GM18861 (cell line): Measurements from ENCODE around the gene SSBP3.

Experiments used
- ATAC-seq: cut with Tn5 transposase; IDR thresholded peaks from one replicate; pipeline ENCODE4 v1.9.1; 2021; ENCODE audit not compliant: unreplicated experiment

SSBP3 gene

DNA sequence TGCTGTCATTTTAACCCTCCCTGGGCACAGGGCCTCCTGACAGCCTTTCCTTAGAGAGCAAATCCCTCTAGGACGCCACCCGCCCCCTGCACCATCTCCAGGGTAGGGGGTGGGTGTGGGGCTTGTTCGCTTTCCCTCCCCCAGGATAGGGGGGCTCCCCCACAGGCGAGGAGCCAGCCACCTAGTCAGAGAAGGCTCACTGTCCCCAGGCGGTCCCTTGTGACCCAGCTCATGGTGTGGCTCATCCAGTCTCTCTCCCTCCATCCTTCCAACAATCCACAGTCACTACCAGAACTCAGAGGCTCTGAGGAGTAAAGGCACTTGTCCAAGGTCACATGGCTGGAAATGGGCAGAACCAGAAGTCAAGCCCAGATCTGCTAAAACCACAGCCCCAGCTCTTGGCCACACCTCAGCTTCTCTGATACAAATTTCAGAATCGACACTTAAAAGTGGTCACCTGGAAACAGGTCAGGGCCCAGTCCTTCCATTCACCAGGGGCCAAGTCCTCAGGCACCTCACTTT lies 116.4 kb downstream of the SSBP3 start:
- ATAC-seq, result no peak

DNA sequence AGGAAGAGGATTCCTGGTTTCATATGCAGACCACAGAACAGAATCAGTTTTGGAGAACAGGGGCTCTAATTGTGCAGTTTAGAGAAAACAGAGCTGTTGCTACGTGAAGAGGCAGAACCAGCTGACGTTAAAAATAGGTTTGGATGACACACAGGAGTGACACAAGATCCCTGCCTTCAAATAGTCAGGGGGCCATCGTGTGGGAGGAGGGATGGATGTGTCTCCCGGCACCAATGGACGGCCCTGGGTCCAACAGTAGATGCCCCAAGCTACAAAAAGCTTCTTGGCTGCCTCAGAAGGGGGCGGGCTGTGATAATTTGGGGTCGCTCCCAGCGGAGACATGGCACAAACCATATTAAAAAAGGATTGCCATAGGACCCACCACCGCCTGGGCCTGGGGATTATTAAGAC lies 118.4 kb downstream of the SSBP3 start:
- ATAC-seq, result no peak

DNA sequence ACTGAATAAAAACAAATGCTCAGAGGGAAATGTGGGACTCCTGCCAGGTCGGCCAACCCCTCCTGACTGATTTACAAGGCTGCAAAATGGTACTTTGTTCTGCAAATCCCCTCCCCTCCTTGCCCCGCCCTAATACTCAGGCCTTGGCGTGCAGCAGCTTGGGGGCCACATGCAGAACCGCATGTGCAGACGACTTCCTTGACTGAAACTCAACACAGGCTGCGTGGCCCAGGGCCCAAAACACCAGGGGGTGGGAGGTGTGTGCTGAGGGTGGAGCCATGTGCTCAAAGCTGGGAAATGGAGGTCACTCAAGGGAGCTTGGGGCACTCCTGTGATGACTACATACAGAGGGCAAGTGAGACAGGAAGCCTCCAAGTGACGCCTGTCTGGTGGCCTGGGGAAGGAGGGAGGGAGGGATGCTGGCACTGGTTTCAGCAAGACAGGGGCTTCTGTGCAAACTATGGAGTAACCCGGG lies 119.0 kb downstream of the SSBP3 start:
- ATAC-seq, result no peak

DNA sequence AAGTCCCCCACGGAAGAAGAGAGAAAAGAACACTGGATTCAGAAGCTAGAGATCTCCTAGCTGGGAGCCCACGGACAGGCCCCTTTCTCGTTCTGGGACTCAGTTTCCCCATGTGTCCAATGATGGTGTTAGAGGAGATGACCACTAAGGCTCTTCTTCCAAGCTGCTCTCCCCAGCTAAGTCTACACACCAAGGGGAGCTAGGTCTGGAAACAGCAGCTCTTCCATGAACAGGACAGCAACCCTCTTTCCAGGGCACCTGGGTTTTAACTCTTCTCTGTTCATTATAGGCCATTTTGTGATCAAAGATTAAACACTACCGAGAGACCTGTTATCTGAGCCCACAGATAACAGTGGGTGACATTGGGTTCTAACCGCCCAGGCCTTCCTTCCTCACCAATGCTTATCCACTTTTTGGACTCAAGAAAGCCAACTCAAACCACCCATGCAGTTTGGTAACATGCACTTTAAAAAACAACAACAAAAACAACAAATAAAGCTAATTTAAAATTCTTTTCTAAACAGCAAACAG lies 120.3 kb downstream of the SSBP3 start:
- no peak for ATAC-seq

DNA sequence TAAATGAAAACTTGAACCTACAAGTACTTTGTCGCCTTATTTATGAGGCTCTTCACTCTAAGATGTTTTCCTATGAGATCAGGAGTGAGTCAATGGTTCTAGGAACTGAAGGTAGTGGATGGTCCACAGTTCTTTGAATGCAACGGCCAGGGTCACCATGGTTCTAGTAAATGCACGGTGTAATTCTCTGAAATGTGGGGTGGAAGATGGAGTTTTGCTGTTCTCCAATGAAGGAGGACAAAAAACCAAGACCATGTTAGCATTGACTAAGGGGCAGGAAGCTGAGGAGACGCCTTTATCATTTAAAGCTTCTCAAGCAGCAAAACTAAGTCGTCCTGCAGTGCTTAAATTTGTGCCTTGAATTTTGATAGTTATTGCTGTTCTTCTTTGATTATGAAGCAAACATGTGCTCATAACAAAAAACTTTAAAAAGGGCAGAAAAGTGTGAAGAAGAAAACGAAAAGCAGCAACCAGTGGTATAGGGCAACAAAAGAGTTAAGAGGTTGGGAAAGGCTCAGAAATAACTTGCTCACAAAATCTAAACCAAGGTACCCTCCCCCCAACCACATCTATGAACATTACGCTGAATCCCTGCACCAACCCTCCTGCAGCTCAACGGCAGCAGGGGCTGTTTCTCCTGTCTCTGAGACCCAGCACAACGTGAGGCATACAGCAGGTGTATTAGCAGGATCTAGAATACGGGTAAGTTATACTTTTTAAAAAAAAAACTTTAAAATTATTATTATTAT lies 121.2 kb downstream of the SSBP3 start:
- ATAC-seq, result no peak

DNA sequence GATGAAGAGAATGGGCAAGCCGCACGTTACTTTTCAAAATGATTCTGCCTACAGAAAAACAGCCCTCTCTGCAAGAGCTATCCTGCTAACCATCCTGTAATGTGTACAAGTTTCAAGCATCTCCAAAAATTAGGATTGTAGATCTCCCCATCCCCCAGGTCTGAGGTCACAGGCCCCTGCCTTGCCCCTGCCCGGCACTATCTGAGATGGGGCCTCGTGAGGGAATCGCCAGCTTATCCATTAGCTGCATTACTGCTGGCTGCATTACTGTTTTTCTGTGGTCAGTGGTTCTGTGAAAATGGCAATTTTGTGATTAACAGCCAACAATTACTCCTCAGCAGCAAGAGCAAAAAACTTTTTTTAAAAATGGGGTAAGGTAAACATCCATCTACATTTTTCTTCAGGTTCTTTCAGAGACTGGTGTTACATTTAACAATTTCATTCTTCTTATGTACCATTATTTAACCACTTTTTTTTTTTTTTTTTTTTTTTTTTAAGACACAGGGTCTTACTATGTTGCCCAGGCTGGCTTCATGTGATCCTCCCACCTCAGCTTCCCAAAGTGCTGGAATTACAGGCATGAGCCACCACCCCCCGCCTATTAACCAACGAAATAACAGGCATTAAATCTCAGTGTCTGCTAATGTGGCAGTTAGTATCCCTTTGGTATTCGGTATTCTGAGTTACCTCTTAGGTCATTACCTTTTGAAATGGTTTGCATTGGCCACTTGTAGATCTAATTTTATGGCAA lies 122.4 kb downstream of the SSBP3 start:
- ATAC-seq, result no peak

DNA sequence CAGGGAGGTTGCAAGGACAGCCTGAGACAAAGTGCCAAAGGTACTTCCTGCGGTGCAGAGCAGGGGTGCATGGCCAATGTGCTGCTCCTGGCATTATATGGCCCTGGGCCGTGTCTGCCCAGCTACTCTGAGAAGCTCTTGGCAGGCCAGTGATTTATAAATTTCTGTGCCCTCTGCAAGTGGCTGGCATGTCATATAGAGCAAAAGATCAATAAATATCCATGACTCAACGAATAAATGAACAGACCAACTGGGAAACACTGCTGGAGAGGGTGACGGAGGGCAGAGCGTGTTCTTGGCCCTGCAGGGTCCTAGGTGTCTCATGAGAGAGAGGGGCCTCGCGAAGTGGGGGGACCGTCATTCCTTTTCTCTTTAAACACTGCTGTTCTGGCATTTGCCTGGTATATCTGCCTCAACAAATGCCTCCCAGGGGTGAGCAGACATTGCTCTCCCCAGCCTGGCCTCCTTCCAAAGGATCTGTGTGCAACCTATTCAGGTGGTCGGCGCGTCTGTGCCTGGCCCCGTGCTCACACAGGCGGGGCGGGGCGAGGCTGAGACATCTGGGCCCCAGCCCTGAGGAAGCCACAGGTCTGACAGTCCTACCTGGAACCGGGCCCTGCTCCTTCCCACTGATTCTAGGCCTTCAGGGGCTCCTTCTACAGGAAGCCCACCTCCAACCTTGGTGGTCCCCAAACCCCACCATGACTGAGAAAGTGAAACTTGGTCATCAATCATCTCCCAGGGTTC lies 123.9 kb downstream of the SSBP3 start:
- no peak for ATAC-seq

DNA sequence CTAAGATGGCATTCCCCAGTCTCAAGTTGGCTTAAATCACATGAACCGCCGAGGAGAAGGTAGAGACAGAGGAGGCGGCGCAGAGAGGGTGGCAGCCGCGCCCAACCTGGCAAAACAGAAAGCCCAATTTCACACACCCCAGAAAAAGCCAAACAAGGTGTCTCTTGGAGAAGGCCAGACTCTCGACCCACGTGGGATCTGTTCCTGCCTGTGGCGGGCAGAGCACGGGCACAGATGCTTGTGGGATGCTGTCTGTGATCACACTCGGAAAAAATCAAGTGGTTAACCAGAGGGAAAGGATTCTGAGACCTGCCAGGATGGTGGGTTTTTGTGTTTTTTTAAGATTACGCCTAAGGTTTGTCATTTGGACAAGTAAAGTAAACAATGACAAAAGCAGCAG lies 125.5 kb downstream of the SSBP3 start:
- no peak for ATAC-seq

DNA sequence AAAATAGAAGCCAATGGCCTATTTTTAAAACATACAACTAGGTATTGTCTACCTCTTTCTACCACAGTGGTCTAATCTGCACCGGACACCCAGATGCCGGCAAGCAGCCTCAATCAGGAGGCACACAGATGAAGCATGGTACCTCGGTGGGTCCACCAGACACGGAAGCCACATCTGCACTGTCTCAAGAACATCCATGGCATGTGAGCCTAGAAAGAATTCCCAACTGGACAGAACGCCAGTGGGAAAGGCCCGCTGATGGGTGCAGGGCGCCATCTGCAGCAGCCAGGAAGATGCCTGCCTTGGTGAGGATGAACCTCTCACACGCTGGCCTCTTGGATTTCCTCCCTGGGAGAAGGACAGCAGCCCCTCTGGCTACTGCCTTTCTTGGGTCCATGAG lies 126.7 kb downstream of the SSBP3 start:
- no peak for ATAC-seq

DNA sequence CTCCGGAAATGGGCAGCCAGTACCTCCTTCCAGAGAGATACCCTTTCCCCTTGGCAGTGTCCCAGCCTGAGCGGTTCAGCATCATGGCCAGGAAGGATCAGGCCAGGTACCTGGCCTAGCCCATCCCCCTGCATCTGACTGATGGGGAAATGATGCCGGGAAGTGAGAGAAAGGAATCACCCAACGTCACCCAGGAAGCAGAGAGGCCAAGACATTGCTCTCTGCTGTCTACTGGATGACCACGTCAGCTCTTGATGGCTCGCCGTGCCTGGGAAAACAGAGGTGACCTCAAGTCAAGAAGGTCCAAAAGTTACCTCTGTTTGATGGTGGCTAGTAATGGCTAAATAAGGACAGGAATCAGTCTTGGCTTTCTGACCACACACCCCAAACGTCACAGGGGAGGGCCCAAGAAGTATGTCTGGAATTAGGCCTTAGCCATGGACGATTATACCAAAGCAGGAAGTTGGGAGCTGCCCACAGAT lies 127.2 kb downstream of the SSBP3 start:
- no peak for ATAC-seq

DNA sequence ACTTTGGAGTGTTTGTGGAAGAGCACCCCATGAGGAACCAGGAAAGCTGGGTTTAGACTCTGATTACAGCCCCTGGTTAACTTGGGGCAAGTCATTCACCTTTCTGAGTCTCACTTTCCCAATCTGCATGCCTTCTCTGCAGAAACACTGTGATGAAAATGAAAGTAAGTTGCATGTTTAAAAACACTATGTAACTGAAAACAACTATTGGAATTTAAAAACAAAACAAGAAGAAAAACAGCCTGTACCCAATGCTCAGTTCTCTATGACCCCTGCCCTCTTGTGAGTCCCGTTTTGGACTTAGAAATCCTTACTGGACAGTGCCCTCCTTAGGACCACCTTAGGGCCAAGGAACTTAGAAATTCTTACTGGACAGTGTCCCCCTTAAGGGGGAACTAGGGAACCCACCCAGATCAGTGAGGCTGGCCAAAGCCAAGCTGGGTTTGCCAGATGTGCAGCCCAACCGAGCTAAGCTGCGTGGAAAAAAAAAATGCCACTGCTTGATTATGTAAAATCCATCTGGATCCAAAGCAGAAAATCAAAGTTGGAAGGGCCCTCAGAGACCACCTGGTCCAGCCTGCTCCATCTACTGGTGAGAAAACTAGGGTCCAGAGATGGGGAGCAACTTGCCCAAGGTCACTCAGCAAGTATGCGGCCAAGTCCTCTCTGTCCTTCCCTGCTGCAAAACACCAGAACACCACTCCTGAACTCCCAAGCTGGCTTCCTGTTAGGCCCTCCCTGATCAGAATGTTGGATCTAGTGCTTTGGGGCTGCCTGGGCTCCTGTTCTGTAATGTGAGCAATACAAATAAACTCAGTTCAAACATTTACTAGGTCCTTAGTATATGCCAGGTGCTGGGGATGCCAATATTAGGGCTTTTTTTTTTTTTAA lies 128.5 kb downstream of the SSBP3 start:
- ATAC-seq, result no peak

DNA sequence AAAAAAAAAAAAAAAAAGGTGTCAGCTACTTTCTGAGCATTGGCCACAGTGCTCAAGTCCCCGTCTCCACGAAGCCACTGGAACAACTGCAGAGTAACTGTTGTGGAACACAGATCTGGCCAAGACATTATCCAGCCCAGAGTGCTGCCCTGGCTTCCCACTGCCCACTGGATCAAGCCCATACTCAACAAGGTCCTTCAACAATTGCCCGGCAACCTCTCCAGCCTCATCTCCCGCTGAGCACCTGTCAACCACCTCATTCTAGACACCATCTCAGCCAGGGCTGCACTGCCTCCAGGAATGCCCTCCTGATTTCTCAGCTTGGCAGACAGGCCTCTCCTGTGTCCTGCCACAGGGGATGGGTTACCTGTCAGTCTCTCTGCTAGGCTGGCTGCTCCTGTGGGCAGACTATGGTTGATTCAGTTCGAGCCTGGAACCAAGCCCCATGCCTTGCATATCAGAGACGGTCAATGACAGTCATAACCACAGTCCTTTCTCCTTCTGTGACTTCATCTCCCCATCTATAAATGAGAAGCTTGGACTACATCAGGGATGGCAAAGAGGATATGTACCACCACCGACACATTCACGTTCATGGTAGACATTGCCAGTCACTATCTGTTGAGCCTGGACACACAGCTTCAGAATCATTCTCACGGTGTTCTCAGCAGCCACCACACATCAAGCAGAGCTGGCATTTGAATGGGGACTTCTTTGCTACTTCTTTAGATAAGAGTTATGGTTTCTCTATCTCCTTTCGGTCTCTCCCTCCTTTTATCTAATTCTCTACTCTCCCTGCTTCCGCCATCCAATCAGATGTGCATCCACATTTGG lies 129.4 kb downstream of the SSBP3 start:
- no peak for ATAC-seq

DNA sequence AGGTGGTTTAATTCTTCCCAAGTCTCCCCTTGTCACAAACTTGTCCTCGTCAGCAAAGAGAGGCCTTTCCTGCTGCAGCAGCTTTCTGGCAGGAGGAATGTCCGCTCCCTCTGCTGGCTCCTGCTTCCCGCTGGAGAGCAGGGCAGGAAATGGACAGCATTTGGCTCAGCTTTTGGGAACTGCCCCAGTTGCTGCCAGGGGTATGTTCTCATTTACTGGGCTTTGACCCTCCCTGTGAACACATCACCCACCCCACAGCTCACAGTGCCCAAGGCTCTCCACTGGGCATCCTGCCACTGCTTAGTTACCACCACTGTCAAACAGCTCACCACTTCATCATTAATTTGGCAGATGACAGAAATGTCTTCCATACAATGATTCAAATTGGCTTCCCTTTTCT lies 130.8 kb downstream of the SSBP3 start:
- ATAC-seq, result no peak

DNA sequence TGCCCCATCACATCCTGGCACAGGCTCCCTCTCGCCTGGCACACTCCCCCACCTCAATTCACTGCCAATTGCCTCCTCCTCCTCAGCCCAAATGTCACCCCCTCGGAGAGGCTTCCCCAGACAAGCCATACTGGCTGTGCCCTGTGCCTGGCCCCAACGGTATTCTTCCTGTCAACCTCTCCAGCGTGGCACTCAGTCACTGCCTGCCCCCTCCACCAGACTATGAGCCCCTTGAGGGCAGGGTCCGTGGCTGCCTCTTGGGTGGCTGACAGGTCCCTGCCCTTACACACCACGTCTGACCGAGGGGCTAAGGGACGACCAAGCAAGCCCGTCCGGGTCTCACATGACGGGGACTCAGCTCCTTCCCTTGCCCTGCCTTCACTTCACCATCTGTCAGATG lies 131.3 kb downstream of the SSBP3 start:
- no peak for ATAC-seq

DNA sequence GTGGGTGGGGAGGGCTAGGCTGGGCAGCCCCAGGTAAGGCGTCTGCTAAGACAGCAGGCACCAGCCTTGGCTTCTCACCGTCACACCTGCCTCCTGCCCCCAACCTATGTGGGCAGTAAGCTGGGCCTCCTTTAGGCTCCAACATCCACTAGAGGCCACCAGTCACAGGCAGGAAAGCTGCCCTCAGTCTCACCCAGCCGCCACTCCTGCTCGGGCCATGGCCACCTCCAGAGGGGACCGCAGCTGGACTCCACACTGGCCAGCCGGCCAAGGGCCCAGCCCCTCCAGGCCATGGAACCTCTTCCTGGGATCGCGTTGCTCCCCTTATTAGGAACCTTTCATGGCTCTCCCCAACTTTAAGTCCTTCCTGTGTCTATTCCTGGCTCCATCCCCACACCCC lies 131.7 kb downstream of the SSBP3 start:
- ATAC-seq, result no peak

DNA sequence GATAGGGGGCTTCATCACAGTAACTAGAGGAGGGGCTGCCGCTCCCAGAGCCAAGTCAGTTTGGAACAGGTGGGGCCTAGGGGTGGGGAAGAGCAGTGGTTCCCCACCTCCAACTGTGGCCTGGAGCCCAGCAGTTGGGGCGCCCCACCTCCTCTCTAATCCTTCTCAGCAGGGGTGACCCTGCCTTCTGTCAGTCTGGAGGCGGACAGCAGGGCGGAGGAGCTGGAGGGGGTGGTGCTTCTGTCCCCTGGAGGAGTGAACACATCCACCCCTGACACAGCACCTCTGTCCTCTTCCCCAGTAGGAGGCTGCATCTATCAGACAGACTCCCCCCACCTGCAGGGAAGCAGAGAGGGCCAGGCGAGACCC lies 132.4 kb downstream of the SSBP3 start:
- no peak for ATAC-seq

DNA sequence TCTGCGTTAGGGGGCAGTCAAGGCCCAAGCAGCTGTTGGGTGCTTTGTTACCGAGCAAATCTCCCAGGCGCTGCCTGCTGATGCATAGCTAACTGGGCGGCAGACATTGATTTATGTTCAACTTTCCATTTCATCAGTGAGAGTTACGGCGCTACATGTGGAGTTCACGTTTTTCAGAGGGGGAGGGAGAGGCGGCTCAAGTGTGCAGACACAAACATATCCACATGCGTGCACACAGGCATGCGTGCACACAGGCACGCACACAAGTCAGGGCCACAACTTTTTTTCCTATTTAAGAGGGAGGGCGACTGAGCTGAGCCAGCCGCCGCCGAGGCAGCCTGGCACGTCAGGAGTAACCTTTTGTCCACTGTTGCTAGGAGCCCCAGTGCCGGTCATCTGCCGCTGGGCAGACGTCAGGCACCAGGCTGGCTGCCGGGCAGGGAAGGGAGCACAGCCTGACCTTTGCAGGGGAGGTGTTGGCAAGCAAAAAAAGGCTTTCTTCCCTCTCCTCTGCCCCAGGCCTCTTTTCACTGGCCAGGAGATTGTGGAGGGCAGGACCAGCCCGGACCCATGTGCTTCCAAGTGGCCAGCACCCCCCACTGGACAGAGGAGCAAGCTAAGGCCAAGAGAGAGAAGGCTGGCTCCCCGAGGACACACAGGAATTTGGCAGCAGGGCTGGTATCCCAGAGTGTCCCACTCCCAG lies 133.0 kb downstream of the SSBP3 start:
- no peak for ATAC-seq

DNA sequence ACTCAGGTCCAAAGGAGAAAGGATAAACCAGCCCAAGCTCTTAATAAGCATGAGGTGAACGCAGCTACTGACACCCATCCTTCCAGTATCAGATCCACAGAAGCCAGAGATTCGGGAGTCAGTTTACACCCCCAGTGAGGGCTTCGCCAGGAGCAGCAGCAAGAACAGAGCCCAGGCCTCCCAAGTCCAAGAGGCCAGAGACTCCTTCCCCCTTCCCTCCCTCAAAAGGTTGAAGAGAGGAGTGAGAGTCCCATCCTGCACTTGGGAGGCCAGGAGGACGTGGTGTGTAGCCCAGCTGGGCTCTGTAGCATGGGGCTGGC lies 133.5 kb downstream of the SSBP3 start:
- ATAC-seq, result no peak

DNA sequence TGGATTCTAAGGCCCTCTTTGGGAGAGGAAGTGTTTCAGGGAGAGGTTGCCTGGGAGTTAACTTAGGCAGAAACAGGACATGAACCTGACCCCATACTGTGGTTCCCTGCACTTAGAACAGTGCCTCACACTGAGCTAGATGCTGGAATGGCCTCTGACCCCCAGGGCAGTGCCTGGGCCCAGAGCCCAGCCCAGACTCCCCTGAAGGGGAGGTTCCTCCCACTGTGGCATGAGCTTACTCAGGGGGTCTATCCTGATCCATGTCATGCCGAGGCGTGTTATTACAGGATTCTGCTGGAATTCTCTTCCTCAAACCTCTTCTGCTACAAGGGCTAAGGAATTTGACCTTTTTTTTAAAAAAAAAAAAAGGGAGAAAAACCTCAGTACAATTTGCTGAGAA lies 134.1 kb downstream of the SSBP3 start:
- ATAC-seq, result no peak
